HT-29 (cell line): Measurements from ENCODE around the gene OSBPL7. TPM values are rescaled to one million over a fixed set of nuclear protein-coding genes. Genes with fewer than 3 reads are reported as not detected.
"Not testable (repeated sequence)": the region's sequence is repeated elsewhere in the genome, so short reads cannot be mapped to it uniquely, and the experiment has no call there.

ENCODE experiments used
- DNase-seq: peaks from one replicate; pipeline ENCODE4 v3.0.0-alpha.2; 2015; ENCODE audit warnings: low spot score
- total RNA-seq: library from RNA; depleted of rRNA; stranded (reverse); fragments of >200 nt; shearing (Covaris generic); gene quantifications from 2 replicates; pipeline ENCODE4 v1.2.3, GENCODE V29; 2014; rRNA removed

OSBPL7 gene
- total RNA-seq, 1 experiment from 2014 or later = 21.6 TPM

DNA sequence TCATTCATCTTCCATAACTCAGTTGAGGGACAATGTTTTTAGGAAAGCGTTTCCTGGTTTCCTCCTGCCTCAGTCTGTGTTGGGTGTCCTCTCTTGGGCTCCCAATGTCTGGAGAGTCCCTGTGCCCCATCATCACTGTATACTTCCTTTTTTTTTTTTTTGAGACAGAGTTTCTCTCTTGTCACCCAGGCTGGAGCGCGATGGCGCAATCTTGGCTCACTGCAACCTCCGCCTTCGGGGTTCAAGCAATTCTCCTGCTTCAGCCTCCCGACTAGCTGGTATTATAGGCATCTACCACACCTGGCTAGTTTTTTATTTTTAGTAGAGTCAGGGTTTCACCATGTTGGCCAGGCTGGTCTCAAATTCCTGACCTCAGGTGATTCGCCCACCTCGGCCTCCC, 47.9 kb downstream of the OSBPL7 start:
- DNase-seq = not testable (repeated sequence)

DNA sequence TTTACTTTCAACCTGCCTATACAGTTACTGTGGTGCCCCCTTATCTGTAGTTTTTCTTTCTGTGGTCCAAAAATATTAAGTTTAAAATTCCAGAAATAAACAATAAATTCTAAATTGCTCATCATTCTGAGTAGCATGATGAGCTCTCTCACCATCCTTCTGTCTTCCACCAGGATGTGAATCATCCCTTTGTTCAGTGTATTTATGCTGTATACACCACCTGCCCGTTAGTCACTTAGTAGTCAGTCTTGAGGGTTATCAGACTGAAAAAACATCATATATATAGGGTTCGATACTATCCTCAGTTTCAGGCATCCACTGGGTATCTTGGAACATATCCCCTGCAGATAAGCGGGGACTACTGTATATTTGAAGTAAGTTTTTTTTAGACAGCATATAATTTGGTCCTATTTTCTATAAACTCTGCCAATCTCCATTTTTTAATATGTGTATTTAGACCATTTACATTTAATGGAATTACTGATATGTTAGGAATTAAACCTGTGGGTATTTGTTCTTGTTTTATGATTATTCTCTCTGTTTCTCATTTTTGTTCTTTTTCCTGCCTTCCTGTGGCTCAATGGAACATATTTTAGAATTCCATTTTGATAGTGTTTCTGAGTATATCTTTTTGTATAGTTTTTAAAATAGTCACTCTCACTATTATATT, 57.5 kb downstream of the OSBPL7 start:
- DNase-seq = no peak

DNA sequence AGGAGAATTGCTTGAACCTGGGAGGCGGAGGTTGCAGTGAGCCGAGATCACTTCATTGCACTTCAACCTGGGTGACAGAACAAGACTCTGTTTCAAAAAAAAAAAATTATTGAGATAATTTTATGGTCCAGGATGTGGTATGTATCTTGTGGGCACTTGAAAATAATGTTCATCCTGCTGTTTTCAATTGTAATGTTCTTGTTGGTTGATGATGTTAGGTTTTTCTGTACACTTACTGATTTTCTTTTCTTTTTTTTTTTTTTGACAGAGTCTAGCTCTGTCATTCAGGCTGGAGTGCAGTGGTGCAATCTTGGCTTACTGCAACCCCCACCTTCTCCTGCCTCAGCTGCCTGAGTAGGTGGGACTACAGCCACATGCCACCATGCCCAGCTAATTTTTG, 58.9 kb downstream of the OSBPL7 start:
- DNase-seq = no peak

DNA sequence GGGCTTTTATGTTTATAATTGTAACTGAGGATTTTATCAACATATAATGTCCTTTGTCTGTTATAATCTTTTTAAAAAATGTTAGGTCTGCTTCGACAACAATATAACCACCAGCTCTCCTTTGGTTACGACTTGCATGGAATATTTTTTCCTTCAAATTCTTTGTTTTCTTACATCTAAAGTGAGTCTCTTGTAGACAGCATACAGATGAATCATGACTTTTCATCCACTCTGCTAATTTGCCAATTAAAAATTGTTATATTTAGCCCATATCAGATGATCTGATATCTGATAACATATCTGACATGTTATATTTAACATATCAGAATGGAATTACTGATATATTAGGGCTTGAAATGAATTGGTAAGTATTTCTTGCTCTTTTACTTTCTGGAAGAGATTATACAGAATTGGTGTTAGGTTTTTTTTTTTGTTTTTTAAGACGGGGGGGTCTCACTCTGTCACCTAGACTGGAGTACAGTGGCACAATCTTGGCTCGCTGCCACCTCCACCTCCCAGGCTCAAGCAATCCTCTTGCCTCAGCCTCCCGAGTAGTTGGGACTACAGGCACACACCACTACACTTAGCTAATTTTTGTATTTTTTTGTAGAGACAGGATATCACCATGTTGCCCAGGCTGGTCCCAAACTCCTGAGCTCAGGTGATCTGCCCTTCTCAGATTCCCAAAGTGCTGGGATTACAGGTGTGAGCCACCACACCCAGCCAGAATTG, 61.0 kb downstream of the OSBPL7 start:
- no peak for DNase-seq

DNA sequence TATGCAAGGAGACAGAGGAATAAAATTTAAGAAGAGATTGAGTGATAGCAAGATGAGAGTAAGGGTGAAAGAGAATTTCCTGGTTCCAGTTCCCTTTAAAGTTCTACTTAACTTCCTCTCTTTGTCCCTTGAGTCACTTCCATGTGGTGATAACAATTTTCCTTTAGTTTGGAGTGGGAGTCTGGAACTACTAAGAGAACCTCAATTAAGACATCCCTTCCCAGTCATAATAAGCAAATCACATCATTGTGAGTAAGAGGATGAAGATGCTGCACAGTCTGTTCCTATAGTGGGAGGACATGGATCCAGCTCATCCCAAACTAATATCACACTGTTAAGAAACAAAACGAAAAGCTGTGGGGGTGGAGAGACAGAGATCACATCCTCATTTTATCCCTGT, 64.2 kb downstream of the OSBPL7 start:
- no peak for DNase-seq

Other genes with a start within 250 kb of the OSBPL7 start
- 219 and 232 TPM in 2 replicates for gene KPNB1, start 171.9 kb downstream of the OSBPL7 start, total RNA-seq
- gene TBKBP1, start 127.6 kb downstream of the OSBPL7 start, total RNA-seq = 0.18 and 0.20 TPM in 2 replicates
- not detected in 2 replicates for gene TBX21, start 88.6 kb downstream of the OSBPL7 start, total RNA-seq
- 47.6 and 52.9 TPM in 2 replicates for gene MRPL10, start 9.7 kb upstream of the OSBPL7 start, total RNA-seq
- 0.10 TPM in 1 of 2 replicates, not detected in the other for gene LRRC46, start 9.9 kb upstream of the OSBPL7 start, total RNA-seq
- gene SCRN2, start 19.5 kb upstream of the OSBPL7 start, total RNA-seq = 27.3 and 29.2 TPM in 2 replicates
- 11.2 and 12.5 TPM in 2 replicates for gene SP6, start 29.4 kb upstream of the OSBPL7 start, total RNA-seq
- 6.5 and 7.9 TPM in 2 replicates for gene SP2, start 74.4 kb upstream of the OSBPL7 start, total RNA-seq
- 26.4 and 28.4 TPM in 2 replicates for gene PNPO, start 119.8 kb upstream of the OSBPL7 start, total RNA-seq
- gene PRR15L, start 136.1 kb upstream of the OSBPL7 start, total RNA-seq = 54.3 and 59.6 TPM in 2 replicates
- 132 and 142 TPM in 2 replicates for gene CDK5RAP3, start 149.3 kb upstream of the OSBPL7 start, total RNA-seq
- 0.89 and 4.2 TPM in 2 replicates for gene COPZ2, start 216.0 kb upstream of the OSBPL7 start, total RNA-seq
- 38.1 and 39.5 TPM in 2 replicates for gene NFE2L1, start 226.6 kb upstream of the OSBPL7 start, total RNA-seq